GM21423 (cell line): Measurements from ENCODE around the gene AKAP8.
"Not testable (repeated sequence)": the region's sequence is repeated elsewhere in the genome, so short reads cannot be mapped to it uniquely, and the experiment has no call there.

Experiments used
- ATAC-seq: cut with Tn5 transposase; IDR thresholded peaks from one replicate; pipeline ENCODE4 v1.9.1; 2021; ENCODE audit warnings: mild to moderate bottlenecking, moderate library complexity; ENCODE audit not compliant: unreplicated experiment

Gene AKAP8

DNA sequence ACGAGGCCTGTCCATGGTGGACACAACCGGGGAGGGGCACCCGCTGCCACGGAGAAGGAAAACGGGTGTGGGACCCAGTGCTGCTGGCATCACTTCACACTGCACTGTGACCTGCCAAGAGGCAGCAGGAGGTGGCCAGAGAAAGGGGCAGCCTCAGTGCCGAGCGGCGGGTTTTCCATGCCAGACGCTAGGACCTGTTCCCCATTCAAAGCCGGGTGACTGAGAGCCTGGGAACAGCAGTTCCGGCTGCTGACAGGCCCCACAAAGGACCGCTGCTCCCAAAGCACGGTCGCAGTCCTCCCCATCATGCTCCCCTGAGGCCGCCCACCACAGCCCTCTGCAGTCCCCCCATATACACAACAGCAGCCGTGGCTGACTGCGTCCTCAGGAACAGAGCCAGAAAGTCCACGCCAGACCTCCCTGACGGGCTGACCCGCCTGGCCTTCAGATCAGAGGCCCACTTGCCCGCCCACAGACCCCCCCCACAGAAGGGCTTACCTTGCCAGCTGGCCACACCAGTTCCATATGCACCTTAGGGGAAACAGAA lies 5.4 kb downstream of the AKAP8 start:
- ATAC-seq, result no peak

- no peak for ATAC-seq
These were observed 5.9 kb downstream of the AKAP8 start for GRCh38 chr19:15373644-15374043.

DNA sequence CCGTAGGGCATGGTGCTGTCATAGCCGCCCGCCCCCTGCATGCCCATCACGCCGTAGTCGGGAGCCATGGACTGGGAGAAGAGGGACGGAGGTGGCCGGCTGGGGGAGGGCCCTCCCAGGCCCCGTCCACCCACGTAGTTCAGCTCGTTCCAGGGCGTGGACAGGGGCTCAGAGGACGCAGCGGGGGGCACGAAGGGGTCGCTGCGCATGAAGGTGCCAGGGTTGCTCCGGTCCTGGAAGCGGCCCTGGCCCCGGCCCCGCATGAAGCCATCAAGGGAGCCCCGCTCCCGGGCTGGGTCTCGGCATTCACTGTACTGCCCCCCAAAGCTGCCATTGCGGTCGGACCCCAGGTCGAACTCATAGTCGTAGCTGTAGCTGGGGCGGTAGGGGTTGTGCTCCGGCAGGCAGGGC lies 6.7 kb downstream of the AKAP8 start:
- ATAC-seq, result no peak

GRCh38 chr19:15372470-15372869 lies 7.1 kb downstream of the AKAP8 start:
- ATAC-seq, result no peak

DNA sequence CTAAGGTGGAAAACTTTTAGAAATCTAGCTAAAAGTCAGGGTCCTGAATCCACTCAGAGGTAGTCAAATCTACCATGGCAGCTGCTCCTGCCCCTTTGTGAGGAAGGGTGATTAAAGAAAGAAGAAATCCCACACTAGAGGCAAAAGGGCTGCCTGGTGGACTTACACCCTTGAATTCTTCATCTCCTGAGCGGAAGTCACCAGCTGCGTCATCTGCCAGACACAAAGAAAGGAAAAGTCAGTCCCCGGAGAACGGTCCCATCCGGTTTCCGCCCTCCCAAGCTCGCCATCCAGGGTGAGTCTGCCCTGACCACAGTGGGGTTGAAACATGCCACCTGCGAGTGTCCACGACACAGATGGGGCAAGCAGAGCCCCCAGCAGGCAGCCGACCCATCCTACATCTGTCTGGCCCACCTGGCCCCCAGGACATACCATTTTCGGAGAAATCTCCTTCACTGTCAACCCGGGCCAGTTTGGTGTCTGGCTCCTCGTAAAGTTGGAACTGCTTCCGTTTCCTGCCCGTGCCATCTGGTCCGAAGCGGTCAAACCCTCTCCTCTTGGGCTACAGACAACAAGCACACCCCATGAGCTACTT lies 7.7 kb downstream of the AKAP8 start:
- ATAC-seq, result no peak

GRCh38 chr19:15371119-15371518 lies 8.5 kb downstream of the AKAP8 start:
- no peak for ATAC-seq

DNA sequence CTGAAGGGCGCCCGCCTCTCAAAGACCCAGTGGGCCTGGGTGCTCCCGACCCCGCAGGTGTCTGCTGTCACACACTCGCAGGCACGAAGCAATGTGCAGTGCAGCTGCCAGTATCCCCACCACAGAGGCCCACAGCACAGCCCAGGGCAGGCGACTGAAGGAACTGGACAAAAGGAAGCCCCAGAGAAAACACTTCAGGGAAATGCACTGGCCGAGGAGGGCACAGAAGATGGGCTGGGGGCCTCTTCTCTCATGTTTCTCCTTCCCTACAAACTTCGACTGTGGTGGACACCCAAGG lies 10.0 kb downstream of the AKAP8 start:
- no peak for ATAC-seq

DNA sequence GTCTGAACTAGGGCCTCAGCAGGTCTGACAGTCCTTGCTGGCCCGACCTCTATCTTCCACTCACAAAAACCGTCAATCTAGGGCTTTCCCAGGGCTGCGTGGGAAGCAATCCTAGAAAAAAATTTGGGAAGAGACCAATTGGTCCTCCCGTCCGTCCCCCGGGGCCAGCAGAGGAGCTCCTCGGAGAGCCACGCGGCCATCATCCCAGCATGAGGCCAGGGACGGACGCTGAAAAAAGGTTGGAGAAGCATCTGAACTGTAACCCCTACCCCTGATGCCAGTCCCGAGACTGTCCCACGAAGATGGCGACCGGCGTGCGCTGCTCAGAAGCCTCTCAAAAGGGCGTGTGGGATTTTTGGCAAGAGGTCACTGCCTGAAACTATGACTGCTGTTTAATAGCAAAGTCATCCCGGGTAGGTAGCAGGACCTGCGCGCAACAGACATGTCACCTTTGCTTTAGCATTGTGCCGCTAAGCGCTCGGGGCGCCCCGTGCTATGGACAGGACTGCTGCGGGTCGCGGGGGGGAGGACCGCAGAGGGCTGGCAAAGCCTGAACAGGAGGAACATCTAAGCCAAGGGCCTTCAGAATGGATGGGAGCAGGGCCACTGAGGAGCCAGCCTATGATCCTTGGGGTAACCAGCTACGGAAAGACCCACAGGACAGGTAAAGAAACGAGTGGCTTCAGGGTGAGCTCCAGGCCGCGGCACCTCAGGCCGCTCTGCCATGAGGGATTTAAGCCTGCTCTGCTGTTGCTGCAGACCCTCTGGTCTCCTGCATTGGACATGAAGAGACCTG lies 10.6 kb downstream of the AKAP8 start:
- ATAC-seq, result no peak

DNA sequence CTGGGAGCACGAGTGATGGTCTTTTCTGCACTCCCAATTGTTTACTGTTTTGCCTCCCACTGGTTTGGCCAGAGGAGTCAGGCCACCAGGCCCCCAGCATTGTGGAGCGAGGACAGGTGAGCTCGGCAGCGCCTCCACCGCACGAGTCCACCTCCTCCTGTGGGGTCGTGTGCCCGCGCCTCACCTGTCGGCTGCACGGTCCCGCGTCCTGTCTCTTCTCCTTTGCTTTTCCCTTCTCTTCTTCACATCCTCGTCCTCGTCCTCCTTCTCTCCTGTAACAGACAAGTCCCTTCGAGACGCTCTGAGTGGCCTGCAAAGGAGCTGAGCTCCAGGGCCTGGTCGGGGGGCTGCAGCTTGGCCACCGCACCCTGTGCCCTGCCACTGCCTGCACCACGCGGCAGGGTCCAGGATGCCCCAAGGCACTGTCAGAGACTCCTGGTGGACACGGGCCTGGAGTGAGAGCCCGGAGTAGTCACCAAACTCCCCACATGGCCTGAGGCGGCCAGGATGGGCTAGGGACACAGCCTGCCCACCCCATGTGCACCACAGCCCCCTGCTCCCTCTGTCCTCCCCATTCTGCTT lies 11.4 kb downstream of the AKAP8 start:
- no peak for ATAC-seq

DNA sequence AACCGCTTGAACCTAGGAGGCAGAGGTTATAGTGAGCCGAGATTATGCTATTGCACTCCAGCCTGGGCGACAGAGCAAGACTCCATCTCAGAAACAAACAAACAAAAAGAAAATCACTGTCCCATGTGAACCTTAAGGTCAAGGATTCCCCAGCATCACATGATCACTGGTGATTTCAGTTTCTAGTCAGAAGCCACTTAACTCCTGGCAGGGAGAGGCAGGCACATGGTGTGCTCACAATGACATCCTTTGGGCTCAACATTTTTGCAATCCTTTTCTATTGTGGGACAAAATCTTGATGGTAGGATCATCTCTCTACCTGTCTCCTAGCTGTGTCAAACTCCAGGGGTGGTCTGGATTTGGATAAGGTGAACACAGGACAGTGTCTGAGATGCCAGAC lies 12.1 kb downstream of the AKAP8 start:
- ATAC-seq, result no peak

DNA sequence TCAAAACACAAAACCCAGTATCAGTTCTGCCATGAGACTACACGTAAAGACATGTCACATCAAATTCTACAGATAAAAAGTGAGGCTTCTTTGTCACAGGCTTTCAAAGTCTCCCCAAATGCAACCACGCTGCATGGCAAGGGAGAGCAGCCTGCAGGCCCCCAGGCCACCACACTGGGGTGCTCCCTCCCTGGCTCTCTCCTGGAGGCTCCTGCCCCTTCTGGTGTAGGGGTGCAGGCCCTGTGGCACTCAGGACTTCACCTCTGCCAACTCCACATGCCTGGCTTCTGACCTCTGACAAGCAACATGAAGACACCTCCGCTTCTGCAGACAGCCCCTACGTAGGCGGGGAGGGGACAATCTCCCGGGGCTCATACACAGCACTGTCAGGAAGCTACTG lies 14.3 kb downstream of the AKAP8 start:
- no peak for ATAC-seq

- not testable (repeated sequence) for ATAC-seq
These were observed 15.8 kb downstream of the AKAP8 start for GRCh38 chr19:15363791-15364190.

- not testable (repeated sequence) for ATAC-seq
These were observed 16.5 kb downstream of the AKAP8 start for GRCh38 chr19:15363048-15363447.

DNA sequence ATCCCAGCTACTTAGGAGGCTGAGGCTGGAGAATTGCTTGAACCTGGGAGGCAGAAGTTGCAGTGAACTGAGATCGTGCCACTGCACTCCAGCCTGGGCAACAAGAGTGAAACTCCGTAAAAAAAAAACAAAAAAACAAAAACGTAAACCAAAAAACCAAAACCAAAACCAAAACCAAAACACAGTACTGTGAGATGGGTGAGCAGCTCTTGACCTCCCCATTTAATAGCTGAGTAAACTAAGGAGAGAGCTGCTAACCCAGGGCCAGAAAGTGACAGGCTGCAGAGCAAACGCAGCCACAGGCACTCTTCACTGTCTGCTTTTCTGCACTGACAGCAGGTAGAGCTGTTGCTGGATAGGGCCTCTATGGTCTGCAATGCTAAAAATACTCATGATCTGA lies 19.6 kb downstream of the AKAP8 start:
- not testable (repeated sequence) for ATAC-seq

GRCh38 chr19:15358918-15359317 lies 20.7 kb downstream of the AKAP8 start:
- ATAC-seq, result no peak

- ATAC-seq, result no peak
These were observed 21.7 kb downstream of the AKAP8 start for GRCh38 chr19:15357906-15358305.

DNA sequence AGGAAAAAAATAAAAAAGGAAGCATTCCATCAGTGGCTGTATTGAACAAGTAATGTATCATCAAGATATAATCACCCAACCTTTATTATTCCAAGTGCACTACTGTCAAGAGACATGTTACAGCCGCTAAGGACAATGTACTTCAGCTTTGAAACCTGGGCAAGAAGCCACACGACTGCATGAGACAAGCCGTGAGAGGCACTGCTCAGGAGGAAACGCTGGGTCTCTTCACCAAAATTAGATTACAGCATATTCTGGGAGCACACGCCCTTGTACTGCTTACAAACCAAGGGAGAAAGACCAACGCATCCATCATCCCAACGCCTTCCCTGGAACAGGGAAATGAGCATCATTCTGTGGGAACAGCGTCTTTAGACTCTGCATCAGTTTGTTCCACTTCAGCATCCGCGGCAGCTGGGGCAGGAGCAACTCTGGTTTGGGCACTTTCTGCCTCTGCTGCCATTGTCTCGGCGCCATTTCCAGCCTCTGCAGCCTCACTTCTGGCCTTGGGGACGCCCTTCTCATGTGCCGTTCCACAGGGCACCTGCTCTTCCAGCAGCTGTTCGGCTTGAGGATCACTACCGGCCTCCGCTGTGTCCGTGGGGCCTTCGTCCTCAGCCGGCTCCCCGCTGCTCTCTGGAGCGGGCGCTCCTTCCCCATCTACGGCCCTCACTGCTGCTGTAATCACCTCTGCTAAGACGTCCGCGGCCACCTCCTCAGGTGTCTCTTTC lies 24.9 kb downstream of the AKAP8 start:
- no peak for ATAC-seq

DNA sequence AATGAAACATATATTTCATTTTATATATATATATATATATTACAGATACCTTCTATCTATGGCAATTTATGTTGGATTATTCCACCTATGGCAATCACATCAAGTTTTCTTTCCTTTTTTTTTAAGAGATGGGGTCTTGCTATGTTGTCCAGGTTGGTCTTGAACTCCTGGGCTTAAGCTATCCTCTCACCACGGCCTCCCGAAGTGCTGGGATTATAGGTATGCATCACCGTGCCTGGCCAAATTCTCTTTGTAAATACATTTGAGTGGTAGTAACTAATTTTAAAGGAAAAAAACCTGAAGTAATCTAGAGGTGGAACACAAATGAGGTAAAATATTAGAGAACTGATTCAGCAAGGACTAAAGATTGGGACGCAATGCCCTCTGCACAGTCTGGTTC lies 25.7 kb downstream of the AKAP8 start:
- no peak for ATAC-seq

- ATAC-seq, result not testable (repeated sequence)
These were observed 27.1 kb downstream of the AKAP8 start for GRCh38 chr19:15352535-15352934.

GRCh38 chr19:15341328-15341727 lies 38.3 kb downstream of the AKAP8 start:
- ATAC-seq, result not testable (repeated sequence)

DNA sequence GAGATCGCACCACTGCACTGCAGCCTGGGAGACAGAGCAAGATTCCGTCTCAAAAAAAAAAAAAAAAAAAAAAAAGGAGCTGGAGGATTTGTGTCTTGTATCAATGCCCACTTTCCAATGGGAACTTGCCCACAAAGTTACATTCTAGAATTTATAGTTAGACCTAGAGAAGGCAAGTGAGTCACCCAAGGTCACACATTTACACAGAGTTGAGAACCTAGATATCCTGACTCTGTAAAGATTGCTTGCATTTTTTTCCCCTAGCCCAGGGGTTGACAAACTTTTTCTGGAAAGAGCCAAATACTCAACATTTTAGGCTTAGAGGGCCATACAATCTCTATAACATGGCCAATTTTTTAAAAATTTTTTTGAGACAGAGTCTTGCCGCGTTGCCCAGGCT lies 39.5 kb downstream of the AKAP8 start:
- ATAC-seq, result no peak

DNA sequence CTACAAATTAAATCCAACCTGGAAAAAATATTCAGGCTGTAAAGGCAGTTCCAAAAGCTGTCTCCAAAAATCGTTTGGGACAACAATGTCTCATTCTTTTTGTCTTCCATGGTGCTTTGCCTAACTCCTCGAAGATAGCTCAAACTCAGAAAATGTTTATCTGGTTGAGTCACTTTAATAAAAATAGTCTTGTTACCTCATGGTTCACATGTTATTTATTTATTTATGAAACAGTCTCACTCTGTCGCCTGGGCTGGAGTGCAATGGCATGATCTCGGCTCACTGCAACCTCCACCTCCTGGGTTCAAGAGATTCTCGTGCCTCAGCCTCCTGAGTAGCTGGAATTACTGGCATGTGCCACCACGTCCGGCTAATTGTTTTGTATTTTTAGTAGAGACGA lies 42.4 kb downstream of the AKAP8 start:
- ATAC-seq, result no peak
